Thyroid gland (tissue), 4 donors: ENCODE data around the gene NTRK2.

Source experiments
- POLR2A ChIP-seq, 2 donors: fragments of 450-650 bp; IDR thresholded peaks; one replicate each; pipeline ENCODE4 v1.6.1; 2017; ENCODE audit warnings: antibody characterized with exemption in 2 of 2, mild to moderate bottlenecking in 2 of 2, moderate library complexity in 1 of 2
- TF ChIP-seq, protein P1 (sequence below), 6 experiments: fragments of 200-600 bp in 3 of 6; fragments of 450-650 bp in 3 of 6; sonication (generic) in 3 of 6; IDR thresholded peaks; one replicate each; pipeline ENCODE4 v1.5.1; 2016 to 2019; ENCODE audit warnings: antibody characterized with exemption in 6 of 6, mild to moderate bottlenecking in 2 of 6, inconsistent platforms in 1 of 6, moderate library complexity in 1 of 6

DNA sequence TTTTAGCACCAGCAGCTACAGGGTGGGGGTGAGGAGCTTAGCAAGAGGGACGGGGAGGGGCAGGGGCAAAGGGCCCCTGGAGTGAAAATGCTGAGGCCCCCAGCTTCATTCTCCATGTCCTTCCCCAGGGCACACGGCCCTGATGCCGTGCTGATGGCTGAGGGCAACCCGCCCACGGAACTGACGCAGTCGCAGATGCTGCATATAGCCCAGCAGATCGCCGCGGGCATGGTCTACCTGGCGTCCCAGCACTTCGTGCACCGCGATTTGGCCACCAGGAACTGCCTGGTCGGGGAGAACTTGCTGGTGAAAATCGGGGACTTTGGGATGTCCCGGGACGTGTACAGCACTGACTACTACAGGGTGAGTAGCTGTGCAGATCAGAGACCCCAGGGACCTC lies 285.6 kb downstream of the NTRK2 start:
- TF ChIP-seq POLR2A (IDR thresholded peaks at IDR 0.05), result no peak
- TF ChIP-seq, protein P1, sequence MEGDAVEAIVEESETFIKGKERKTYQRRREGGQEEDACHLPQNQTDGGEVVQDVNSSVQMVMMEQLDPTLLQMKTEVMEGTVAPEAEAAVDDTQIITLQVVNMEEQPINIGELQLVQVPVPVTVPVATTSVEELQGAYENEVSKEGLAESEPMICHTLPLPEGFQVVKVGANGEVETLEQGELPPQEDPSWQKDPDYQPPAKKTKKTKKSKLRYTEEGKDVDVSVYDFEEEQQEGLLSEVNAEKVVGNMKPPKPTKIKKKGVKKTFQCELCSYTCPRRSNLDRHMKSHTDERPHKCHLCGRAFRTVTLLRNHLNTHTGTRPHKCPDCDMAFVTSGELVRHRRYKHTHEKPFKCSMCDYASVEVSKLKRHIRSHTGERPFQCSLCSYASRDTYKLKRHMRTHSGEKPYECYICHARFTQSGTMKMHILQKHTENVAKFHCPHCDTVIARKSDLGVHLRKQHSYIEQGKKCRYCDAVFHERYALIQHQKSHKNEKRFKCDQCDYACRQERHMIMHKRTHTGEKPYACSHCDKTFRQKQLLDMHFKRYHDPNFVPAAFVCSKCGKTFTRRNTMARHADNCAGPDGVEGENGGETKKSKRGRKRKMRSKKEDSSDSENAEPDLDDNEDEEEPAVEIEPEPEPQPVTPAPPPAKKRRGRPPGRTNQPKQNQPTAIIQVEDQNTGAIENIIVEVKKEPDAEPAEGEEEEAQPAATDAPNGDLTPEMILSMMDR (IDR thresholded peaks at IDR 0.05), result no peak
